GM12875 (cell line): ENCODE results near the gene STPG3.

Experiments used
- H3K4me3 ChIP-seq: one replicate; pipeline ENCODE4 v1.5.1; 2011; ENCODE audit warnings: low read depth, low read length, control low read depth
- TF ChIP-seq, protein P1 (sequence below): IDR thresholded peaks from 2 replicates; pipeline ENCODE4 v1.5.1; 2011; ENCODE audit warnings: low read depth, mild to moderate bottlenecking, control low read depth, inconsistent platforms, low read length, moderate library complexity, borderline replicate concordance; ENCODE audit not compliant: insufficient read depth

Gene STPG3

DNA sequence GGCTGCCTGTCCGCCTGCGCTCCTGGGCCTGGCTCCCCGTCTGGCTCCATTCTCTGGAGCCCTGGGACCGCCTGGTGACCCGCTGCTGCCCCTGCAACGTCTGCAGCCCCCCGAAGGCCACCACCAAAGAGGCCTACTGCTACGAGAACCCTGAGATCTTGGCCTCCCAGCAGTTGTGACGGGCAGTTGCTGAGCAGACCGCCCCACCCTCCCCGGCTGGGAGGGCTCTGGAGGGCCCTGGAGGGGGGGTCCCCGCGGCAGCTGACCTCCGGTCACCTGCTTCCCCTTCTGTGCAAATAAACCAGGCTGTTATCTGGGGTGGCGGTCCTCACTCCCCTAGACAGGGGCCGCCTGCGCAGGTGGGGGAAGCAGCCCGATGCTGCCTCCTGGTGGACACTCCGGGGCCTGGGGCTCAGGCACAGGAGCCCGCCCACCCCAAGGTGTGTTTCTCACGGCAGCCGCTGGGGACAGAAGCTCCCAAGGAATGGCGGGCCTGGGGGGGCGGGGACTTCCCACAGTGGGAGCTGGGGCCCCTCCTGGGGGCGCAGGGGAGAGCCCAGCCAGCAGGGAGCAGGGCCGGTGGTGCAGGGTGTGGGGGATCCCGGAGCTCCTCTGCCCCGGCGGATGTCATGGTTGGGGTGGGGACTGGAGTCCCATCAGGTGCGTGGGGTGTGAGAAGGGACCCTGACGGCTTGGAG is 14.7 kb upstream of the STPG3 start:
- TF ChIP-seq, protein P1, sequence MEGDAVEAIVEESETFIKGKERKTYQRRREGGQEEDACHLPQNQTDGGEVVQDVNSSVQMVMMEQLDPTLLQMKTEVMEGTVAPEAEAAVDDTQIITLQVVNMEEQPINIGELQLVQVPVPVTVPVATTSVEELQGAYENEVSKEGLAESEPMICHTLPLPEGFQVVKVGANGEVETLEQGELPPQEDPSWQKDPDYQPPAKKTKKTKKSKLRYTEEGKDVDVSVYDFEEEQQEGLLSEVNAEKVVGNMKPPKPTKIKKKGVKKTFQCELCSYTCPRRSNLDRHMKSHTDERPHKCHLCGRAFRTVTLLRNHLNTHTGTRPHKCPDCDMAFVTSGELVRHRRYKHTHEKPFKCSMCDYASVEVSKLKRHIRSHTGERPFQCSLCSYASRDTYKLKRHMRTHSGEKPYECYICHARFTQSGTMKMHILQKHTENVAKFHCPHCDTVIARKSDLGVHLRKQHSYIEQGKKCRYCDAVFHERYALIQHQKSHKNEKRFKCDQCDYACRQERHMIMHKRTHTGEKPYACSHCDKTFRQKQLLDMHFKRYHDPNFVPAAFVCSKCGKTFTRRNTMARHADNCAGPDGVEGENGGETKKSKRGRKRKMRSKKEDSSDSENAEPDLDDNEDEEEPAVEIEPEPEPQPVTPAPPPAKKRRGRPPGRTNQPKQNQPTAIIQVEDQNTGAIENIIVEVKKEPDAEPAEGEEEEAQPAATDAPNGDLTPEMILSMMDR: peak; percentile 100
- H3K4me3 ChIP-seq: peak overlapping the region; percentile 31

- TF ChIP-seq, protein P1: no peak
- H3K4me3 ChIP-seq: peak overlapping the region; percentile 31
Measured at GRCh38 chr9:137236936-137237421, 14.1 kb upstream of the STPG3 start.

DNA sequence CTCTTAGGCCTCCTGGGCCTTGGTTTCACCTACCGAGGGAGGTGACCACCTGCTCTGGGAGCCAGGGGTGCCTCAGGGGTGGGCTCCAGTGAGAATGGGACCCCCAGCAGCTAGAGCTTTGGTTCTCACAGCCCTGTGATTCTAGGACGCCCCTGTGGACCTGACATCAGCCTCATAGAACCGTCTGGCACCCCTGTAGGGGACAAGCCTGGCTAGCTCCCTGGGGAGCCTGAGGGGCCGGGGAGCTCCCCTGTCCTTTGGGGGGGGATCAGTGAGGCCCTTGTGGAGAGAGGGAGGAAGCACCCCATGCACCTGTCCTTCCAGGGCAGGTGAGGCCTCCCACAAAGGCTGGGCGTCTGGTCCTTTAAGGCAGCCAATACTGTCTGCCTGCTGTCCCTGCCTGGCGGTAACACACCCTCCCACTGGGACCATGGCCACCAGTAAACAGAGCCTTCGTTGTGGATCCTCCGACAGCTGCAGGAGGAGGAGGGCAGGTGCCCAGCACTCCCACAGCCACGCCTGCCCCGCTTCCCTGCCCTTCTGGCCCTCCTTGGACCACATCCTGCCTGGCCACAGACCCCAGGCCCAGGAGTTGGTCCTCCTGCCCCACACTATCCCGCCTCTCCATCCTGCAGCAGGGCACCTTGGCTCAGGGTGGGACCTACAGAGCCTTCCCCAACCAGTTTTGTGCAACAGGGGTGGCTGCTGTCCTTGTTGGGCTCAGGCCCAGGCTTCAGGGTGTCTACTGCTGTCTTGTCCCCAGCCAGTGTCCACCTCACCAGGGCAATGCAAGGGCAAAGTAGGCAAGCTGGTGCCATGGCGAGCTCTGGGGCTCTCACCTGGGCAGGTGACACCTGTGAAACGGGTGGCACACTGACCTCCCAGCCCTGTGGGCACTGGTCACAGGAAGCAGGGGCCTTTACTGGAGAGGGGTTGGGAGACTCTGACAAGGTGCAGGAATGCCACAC is 13.0 kb upstream of the STPG3 start:
- TF ChIP-seq, protein P1: no peak
- no peak overlapping the region for H3K4me3 ChIP-seq

DNA sequence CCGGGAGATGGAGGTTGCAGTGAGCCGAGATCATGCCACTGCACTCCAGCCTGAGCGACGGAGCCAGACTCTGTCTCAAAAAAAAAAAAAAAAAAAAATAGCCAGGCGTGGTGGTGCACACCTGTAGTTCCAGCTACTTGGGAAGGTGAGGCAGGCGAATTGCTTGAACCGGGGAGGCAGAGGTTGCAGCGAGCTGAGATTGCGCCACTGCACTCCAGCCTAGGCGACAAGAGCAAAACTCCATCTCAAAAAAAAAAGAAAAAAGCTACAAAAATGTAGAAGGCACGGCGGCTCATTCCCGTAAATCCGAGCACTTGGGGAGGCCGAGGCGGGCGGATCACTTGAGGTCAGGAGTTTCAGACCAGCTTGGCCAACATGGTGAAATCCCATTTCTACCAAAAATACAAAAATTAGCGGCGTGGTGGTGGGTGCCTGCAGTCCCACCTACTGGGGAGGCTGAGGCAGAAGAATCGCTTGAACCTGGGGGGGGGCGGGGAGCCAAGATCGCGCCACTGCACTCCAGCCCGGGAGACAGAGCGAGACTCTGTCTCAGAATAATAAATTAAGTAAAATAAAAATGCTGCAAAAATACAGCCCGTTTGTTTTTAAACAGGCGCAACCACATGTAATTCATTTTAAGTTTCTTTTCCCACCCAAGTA is 11.4 kb upstream of the STPG3 start:
- H3K4me3 ChIP-seq: peak overlapping the region; percentile 78

- peak overlapping the region; percentile 78 for H3K4me3 ChIP-seq
- TF ChIP-seq, protein P1: peak; percentile 16; the same call in 1 of the 2 replicates
Measured at GRCh38 chr9:137240318-137240840, 10.7 kb upstream of the STPG3 start.

DNA sequence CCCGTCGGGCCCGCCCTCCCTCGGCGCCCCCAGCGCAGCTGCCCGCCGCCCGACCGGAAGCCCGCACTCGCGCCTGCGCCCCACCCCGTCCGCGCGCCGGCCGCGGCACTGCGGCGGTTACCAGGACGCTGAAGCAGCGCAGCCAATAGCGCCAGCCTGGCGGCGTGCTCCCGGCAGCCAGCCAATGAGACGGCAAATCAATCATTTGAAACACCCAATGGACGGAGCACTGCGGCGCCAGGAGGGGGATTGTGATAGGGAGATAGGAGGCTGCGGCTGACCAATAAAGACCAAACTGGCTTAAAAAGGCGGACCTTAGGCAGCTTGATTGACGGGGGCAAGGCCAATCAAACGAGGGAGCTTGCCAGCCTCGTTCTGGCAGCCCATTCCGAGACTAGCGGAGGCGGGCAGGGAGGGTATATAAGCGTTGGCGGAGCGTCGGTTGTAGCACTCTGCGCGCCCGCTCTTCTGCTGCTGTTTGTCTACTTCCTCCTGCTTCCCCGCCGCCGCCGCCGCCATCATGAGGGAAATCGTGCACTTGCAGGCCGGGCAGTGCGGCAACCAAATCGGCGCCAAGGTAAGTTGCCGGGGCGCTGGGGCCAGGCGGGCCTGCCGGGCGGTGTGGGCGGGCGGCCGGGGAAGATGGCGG is 10.1 kb upstream of the STPG3 start, which contains the start of gene TUBB4B:
TSS of gene TUBB4B (plus strand) at position 447 of the 649 bp plus-strand sequence. CDS start at position 521, 74 bp downstream.
- peak within 1 kb of the TSS; percentile 95 for H3K4me3 ChIP-seq
- TF ChIP-seq, protein P1: no peak
